GM12878 (cell line): ENCODE results near the gene RPS15A. TPM values are rescaled to one million over a fixed set of nuclear protein-coding genes. Genes with fewer than 3 reads are reported as not detected.

Experiments used
- ATAC-seq: fragments of 200-7000 bp; cut with Tn5 transposase; 3 replicates; pipeline ENCODE4 v1.9.1; 2020; ENCODE audit warnings: mild to moderate bottlenecking, moderate library complexity
- BruUV-seq: library from RNA; stranded (reverse); fragments of 400-500 nt; replicated peaks from 2 replicates; lab custom pipeline; 2021; lab: Mats Ljungman, UMichigan
- CTCF ChIA-PET: fragments of 300-600 bp; sonication (Branson Sonifier 250); formaldehyde crosslinking; extraction: SDS; loops from one replicate; lab custom pipeline; 2021; ENCODE audit warnings: inconsistent platforms; lab: Yijun Ruan, JAX
- POLR2A ChIA-PET: fragments of 350-600 bp; formaldehyde crosslinking; extraction: SDS; loops from one replicate; lab custom pipeline; 2021; ENCODE audit warnings: inconsistent platforms; lab: Charles Lee
- RAD21 ChIA-PET: fragments of 300-600 bp; sonication (Branson Sonifier 250); formaldehyde crosslinking; loops from one replicate; lab custom pipeline; 2023; ENCODE audit warnings: antibody characterized with exemption; ENCODE audit not compliant: unreplicated experiment; lab: Charles Lee
- SMC1A ChIA-PET: fragments of 300-600 bp; sonication (Branson Sonifier 250); formaldehyde crosslinking; loops from one replicate; lab custom pipeline; 2023; ENCODE audit not compliant: unreplicated experiment, uncharacterized antibody; lab: Charles Lee
- DNase-seq: peaks from one replicate; pipeline ENCODE4 v3.0.0-alpha.2; 2011; ENCODE audit warnings: low read depth, low spot score
- FAIRE-seq: peaks from 3 replicates; lab custom pipeline; 2011; peaks lifted over from hg19 to GRCh38; lab: Jason Lieb, UNC
- H2AFZ ChIP-seq: 2 replicates; pipeline ENCODE4 v1.6.0; 2011; ENCODE audit warnings: low read depth, low read length, control low read depth; ENCODE audit not compliant: control insufficient read depth
- H3K27ac ChIP-seq: 2 replicates; pipeline ENCODE4 v1.5.1; 2011; ENCODE audit warnings: control low read depth; ENCODE audit not compliant: control insufficient read depth, insufficient read depth
- H3K27me3 ChIP-seq, 2 experiments: replicated peaks in 1 of 2; 2 replicates each; pipeline versions ENCODE4 v1.6.0 to v1.6.1; 2011; ENCODE audit warnings: low read length in 1 of 2; ENCODE audit not compliant: control insufficient read depth in 2 of 2, insufficient read depth in 2 of 2
- H3K36me3 ChIP-seq, 2 experiments: 2 replicates each; pipeline ENCODE4 v1.5.1; 2011; ENCODE audit warnings: low read length in 1 of 2; ENCODE audit not compliant: control insufficient read depth in 2 of 2, insufficient read depth in 2 of 2
- H3K4me1 ChIP-seq: 2 replicates; pipeline ENCODE4 v1.6.1; 2011; ENCODE audit warnings: mild to moderate bottlenecking, low read length, moderate library complexity, mixed read lengths; ENCODE audit not compliant: control insufficient read depth, insufficient read depth
- H3K4me2 ChIP-seq: 2 replicates; pipeline ENCODE4 v1.6.0; 2011; ENCODE audit warnings: control low read depth; ENCODE audit not compliant: control insufficient read depth, insufficient read depth
- H3K4me3 ChIP-seq: fragments of 200-600 bp; sonication (generic); 2 replicates; pipeline ENCODE4 v1.5.1; 2016
- H3K79me2 ChIP-seq: 2 replicates; pipeline ENCODE4 v1.6.0; 2011; ENCODE audit warnings: low read length; ENCODE audit not compliant: control insufficient read depth, insufficient read depth
- H3K9ac ChIP-seq: 2 replicates; pipeline ENCODE4 v1.8.0; 2011; ENCODE audit warnings: low read length, control low read depth, mixed read lengths; ENCODE audit not compliant: control insufficient read depth, insufficient read depth
- H3K9me3 ChIP-seq: replicated peaks from 3 replicates; pipeline ENCODE4 v1.5.1; 2011; ENCODE audit warnings: mild to moderate bottlenecking, low read length; ENCODE audit not compliant: control insufficient read depth, insufficient read depth
- H4K20me1 ChIP-seq: 2 replicates; pipeline ENCODE4 v1.6.0; 2011; ENCODE audit not compliant: control insufficient read depth, insufficient read depth
- BACH1 ChIP-seq: fragments of 450-650 bp; IDR thresholded peaks from 2 replicates; pipeline ENCODE4 v1.6.1; 2017; ENCODE audit warnings: mild to moderate bottlenecking, borderline replicate concordance
- CBX5 ChIP-seq: sonication (generic); IDR thresholded peaks from 2 replicates; pipeline ENCODE4 v1.6.1; 2016; ENCODE audit warnings: low read depth, moderate library complexity, mild to moderate bottlenecking, inconsistent platforms
- MXI1 ChIP-seq: fragments of 150-350 bp; IDR thresholded peaks from 2 replicates; pipeline ENCODE4 v1.6.1; 2011; ENCODE audit warnings: low read depth, mild to moderate bottlenecking, inconsistent platforms, low read length, improper control_type of control experiment
- NRF1 ChIP-seq: conservative IDR thresholded peaks from 2 replicates; pipeline ENCODE4 v1.6.1; 2011; ENCODE audit warnings: mild to moderate bottlenecking, low read depth, low read length, improper control_type of control experiment
- SPI1 ChIP-seq: IDR thresholded peaks from 2 replicates; pipeline ENCODE4 v1.6.1; 2011; ENCODE audit warnings: low read depth, mild to moderate bottlenecking, low read length, moderate library complexity, borderline replicate concordance; ENCODE audit not compliant: insufficient read depth
- SREBF2 ChIP-seq: IDR thresholded peaks from 2 replicates; pipeline ENCODE4 v1.6.1; 2012; ENCODE audit warnings: mild to moderate bottlenecking, low read length
- TARDBP ChIP-seq: IDR thresholded peaks from 2 replicates; pipeline ENCODE4 v1.6.1; 2016; ENCODE audit warnings: borderline replicate concordance
- ZBTB4 ChIP-seq: fragments of 450-650 bp; formaldehyde crosslinking; IDR thresholded peaks from 2 replicates; pipeline ENCODE4 v1.4.0; 2022; ENCODE audit warnings: mild to moderate bottlenecking, moderate library complexity
- ZNF217 ChIP-seq: fragments of 450-650 bp; IDR thresholded peaks from 2 replicates; pipeline ENCODE4 v1.6.1; 2017; ENCODE audit warnings: antibody characterized with exemption, mild to moderate bottlenecking
- ZNF24 ChIP-seq: fragments of 450-650 bp; IDR thresholded peaks from 2 replicates; pipeline ENCODE4 v1.6.1; 2017; ENCODE audit warnings: antibody characterized with exemption, mild to moderate bottlenecking
- ZSCAN29 ChIP-seq: fragments of 450-650 bp; IDR thresholded peaks from 2 replicates; pipeline ENCODE4 v1.6.1; 2017; ENCODE audit warnings: mild to moderate bottlenecking, moderate library complexity
- WGBS: methylation state at CpG from one replicate; pipeline ENCODE4 v1.1.6; 2016; ENCODE audit warnings: low lambda C conversion rate; ENCODE audit not compliant: insufficient replicate concordance, insufficient coverage; ENCODE audit errors: missing lambda C conversion rate; 5-methylcytosine and 5-hydroxymethylcytosine counted together
- in situ Hi-C: fragments of 300-500 bp; cut with MboI; formaldehyde crosslinking; loops from 9 replicates; pipeline ENCODE4 v1.14.3; 2018; ENCODE audit warnings: mixed read lengths
- intact Hi-C: fragments of 100-400 bp; cut with micrococcal nuclease; formaldehyde crosslinking; loops from one replicate; pipeline ENCODE4 v1.14.2; 2022; ENCODE audit not compliant: unreplicated experiment
- polyA plus RNA-seq, 11 experiments: library from polyadenylated mRNA; depleted of rRNA in 4 of 11; unstranded in 6 of 11; stranded (reverse) in 5 of 11; fragments of >200 nt; fragmentation: Nextera tagmentation in 4 of 11; fragmentation: Illumina TruSeq in 1 of 11; extraction: Ambion mirVana in 4 of 11; extraction: Trizol in 1 of 11; gene quantifications; 1 replicate in 1 of 11; 2 replicates in 10 of 11; pipeline versions ENCODE4 v1.2.1 to v1.2.3, GENCODE V29; 2011 to 2016; ENCODE audit warnings: inconsistent platforms in 2 of 11, missing spikeins in 2 of 11, low read depth in 1 of 11
- total RNA-seq, 4 experiments: library from RNA; depleted of rRNA in 3 of 4; stranded (reverse); fragments of >200 nt in 3 of 4; fragmentation: Illumina TruSeq in 1 of 4; extraction: Trizol in 1 of 4; gene quantifications; 2 replicates each; pipeline versions ENCODE4 v1.2.1 to v1.2.3, GENCODE V29; 2013 to 2021
- TF ChIP-seq, protein P1 (sequence below): fragments of 450-650 bp; IDR thresholded peaks from 2 replicates; pipeline ENCODE4 v1.6.1; 2016; ENCODE audit warnings: mild to moderate bottlenecking, moderate library complexity, borderline replicate concordance
- TF ChIP-seq, protein P2 (sequence below), 3 experiments: IDR thresholded peaks in 2 of 3; conservative IDR thresholded peaks in 1 of 3; 2 replicates each; pipeline ENCODE4 v1.5.1; 2011; ENCODE audit warnings: low read depth in 3 of 3, low read length in 3 of 3, mild to moderate bottlenecking in 3 of 3, control low read depth in 2 of 3, moderate library complexity in 2 of 3, inconsistent platforms in 1 of 3, mixed read lengths in 1 of 3; ENCODE audit not compliant: control insufficient read depth in 2 of 3, insufficient read depth in 1 of 3; ENCODE audit errors: extremely low read depth in 1 of 3
- TF ChIP-seq, protein P3 (sequence below): IDR thresholded peaks from 2 replicates; pipeline ENCODE4 v1.6.1; 2012; ENCODE audit warnings: low read depth, low read length, improper control_type of control experiment

The RPS15A gene
- total and polyA plus RNA-seq, 10 of the 15 experiments (the other 5 are each of a cell fraction or from before 2014, with no cell fraction given) = 1,566 to 6,408 (median 2,999) TPM

- intact Hi-C loops = loop anchor here (10.0 kb wide), 1 partner anchor 73 kb away; no protein-coding TSS in a partner anchor
- no peak overlapping the region for H3K27ac ChIP-seq
- no peak overlapping the region for H3K4me3 ChIP-seq
- H3K4me1 ChIP-seq = no peaks in the 10 kb centered on the region
- whole genome bisulfite sequencing = 100% methylated on average over 3 of the region's 3 CpGs
- H3K27me3 ChIP-seq = no peaks in the 10 kb centered on the region
- CTCF ChIA-PET = no interaction called here
- BruUV-seq = no TSS peak
- RAD21 ChIA-PET = no interaction called here
- peaks cover 9 to 32% of the 10 kb centered on the region in 2 experiments for H3K36me3 ChIP-seq
- DNase-seq = no peak
- H3K4me2 ChIP-seq = no peak overlapping the region
- no peak for ATAC-seq
- SMC1A ChIA-PET = no interaction called here
- no peak for FAIRE-seq
- POLR2A ChIA-PET = no interaction called here
- H3K79me2 ChIP-seq = no peaks in the 10 kb centered on the region
- in situ Hi-C loops = no loop called here
- no peaks in the 10 kb centered on the region for H4K20me1 ChIP-seq
- no peaks in the 10 kb centered on the region for H3K9me3 ChIP-seq
- H2AFZ ChIP-seq = no peak overlapping the region
- H3K9ac ChIP-seq = no peak overlapping the region
- no peak for TF ChIP-seq NRF1
- no peak for TF ChIP-seq BACH1
- TF ChIP-seq, protein P1, sequence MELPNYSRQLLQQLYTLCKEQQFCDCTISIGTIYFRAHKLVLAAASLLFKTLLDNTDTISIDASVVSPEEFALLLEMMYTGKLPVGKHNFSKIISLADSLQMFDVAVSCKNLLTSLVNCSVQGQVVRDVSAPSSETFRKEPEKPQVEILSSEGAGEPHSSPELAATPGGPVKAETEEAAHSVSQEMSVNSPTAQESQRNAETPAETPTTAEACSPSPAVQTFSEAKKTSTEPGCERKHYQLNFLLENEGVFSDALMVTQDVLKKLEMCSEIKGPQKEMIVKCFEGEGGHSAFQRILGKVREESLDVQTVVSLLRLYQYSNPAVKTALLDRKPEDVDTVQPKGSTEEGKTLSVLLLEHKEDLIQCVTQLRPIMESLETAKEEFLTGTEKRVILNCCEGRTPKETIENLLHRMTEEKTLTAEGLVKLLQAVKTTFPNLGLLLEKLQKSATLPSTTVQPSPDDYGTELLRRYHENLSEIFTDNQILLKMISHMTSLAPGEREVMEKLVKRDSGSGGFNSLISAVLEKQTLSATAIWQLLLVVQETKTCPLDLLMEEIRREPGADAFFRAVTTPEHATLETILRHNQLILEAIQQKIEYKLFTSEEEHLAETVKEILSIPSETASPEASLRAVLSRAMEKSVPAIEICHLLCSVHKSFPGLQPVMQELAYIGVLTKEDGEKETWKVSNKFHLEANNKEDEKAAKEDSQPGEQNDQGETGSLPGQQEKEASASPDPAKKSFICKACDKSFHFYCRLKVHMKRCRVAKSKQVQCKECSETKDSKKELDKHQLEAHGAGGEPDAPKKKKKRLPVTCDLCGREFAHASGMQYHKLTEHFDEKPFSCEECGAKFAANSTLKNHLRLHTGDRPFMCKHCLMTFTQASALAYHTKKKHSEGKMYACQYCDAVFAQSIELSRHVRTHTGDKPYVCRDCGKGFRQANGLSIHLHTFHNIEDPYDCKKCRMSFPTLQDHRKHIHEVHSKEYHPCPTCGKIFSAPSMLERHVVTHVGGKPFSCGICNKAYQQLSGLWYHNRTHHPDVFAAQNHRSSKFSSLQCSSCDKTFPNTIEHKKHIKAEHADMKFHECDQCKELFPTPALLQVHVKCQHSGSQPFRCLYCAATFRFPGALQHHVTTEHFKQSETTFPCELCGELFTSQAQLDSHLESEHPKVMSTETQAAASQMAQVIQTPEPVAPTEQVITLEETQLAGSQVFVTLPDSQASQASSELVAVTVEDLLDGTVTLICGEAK = no peak
- no peak for TF ChIP-seq ZSCAN29
- no peak for TF ChIP-seq ZNF24
- no peak for TF ChIP-seq ZBTB4 (CRISPR knock-in tag)
- no peak for TF ChIP-seq TARDBP
- TF ChIP-seq SREBF2 = no peak
- TF ChIP-seq ZNF217 = no peak
- TF ChIP-seq, protein P2, sequence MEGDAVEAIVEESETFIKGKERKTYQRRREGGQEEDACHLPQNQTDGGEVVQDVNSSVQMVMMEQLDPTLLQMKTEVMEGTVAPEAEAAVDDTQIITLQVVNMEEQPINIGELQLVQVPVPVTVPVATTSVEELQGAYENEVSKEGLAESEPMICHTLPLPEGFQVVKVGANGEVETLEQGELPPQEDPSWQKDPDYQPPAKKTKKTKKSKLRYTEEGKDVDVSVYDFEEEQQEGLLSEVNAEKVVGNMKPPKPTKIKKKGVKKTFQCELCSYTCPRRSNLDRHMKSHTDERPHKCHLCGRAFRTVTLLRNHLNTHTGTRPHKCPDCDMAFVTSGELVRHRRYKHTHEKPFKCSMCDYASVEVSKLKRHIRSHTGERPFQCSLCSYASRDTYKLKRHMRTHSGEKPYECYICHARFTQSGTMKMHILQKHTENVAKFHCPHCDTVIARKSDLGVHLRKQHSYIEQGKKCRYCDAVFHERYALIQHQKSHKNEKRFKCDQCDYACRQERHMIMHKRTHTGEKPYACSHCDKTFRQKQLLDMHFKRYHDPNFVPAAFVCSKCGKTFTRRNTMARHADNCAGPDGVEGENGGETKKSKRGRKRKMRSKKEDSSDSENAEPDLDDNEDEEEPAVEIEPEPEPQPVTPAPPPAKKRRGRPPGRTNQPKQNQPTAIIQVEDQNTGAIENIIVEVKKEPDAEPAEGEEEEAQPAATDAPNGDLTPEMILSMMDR (IDR thresholded peaks at IDR 0.05 in 2 of 3, conservative IDR thresholded peaks at IDR 0.05 in 1 of 3; ENCODE audit: control insufficient read depth in 2 of 3, extremely low read depth in 1 of 3, insufficient read depth in 1 of 3, low read depth in 3 of 3, low read length in 3 of 3) = no peak
- TF ChIP-seq CBX5 = no peak
- no peak for TF ChIP-seq SPI1
- TF ChIP-seq, protein P3, sequence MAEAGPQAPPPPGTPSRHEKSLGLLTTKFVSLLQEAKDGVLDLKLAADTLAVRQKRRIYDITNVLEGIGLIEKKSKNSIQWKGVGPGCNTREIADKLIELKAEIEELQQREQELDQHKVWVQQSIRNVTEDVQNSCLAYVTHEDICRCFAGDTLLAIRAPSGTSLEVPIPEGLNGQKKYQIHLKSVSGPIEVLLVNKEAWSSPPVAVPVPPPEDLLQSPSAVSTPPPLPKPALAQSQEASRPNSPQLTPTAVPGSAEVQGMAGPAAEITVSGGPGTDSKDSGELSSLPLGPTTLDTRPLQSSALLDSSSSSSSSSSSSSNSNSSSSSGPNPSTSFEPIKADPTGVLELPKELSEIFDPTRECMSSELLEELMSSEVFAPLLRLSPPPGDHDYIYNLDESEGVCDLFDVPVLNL = no peak
- no peak for TF ChIP-seq MXI1
These were observed 21.8 kb upstream of the RPS15A start for GRCh38 chr16:18811925-18812324.
